ENCODE results near the gene TYW1B.
"Not testable (repeated sequence)": the region's sequence is repeated elsewhere in the genome, so short reads cannot be mapped to it uniquely, and the experiment has no call there.

DNA sequence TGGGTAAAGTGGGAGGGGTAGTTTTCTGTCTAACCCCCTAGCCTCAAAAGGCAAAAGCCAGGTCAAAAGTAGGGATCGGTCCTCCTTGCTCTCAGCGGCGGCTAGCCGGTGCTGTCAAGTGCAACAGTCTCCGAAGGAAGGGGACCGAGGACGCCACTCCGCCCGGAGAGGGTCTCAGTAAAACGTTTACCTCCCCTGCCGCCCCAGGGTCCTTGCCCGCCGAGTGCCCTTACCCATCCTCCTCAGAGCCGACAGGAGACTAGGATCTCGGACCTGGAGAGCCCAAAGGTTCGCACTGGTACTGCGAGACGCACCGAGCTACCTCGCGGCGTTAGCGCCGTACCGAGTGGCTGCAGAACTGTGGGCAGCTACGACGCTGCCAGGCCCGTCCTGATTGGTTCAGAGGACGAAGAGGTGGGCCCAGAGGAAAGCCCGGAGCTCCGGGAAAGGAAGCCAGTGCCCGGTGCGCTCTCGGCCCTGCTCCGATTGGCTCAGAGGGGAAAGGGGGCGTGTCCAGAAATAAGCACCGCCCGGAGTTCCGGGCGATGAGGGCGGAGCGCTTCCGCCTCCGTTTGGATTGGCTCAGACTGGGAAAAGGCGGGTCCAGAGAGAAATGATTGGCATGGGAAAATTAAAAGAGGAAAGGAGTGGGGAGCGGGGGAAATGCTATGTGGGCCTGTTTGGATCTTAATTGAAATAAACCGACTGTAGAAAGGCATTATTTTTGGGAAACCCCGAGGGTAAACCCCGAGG lies at the start of gene TYW1B:
- TF ChIP-seq, protein P1, sequence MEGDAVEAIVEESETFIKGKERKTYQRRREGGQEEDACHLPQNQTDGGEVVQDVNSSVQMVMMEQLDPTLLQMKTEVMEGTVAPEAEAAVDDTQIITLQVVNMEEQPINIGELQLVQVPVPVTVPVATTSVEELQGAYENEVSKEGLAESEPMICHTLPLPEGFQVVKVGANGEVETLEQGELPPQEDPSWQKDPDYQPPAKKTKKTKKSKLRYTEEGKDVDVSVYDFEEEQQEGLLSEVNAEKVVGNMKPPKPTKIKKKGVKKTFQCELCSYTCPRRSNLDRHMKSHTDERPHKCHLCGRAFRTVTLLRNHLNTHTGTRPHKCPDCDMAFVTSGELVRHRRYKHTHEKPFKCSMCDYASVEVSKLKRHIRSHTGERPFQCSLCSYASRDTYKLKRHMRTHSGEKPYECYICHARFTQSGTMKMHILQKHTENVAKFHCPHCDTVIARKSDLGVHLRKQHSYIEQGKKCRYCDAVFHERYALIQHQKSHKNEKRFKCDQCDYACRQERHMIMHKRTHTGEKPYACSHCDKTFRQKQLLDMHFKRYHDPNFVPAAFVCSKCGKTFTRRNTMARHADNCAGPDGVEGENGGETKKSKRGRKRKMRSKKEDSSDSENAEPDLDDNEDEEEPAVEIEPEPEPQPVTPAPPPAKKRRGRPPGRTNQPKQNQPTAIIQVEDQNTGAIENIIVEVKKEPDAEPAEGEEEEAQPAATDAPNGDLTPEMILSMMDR (IDR thresholded peaks at IDR 0.05; ENCODE audit: extremely low read depth in 1 of 2, insufficient read depth in 1 of 2, low read depth in 1 of 2, low read length in 2 of 2) = not testable (repeated sequence)
- TF ChIP-seq EZH2 (IDR thresholded peaks at IDR 0.05; ENCODE audit: borderline replicate concordance, low read depth, low read length, severe bottlenecking); MYC (IDR thresholded peaks at IDR 0.05; ENCODE audit: low read depth, low read length); JUN (IDR thresholded peaks at IDR 0.05; ENCODE audit: borderline replicate concordance, insufficient read depth, insufficient read length, low read depth): not testable (repeated sequence)
- TF ChIP-seq POLR2A (IDR thresholded peaks at IDR 0.05; ENCODE audit: low read depth, low read length) = peak; percentile 90
